ENCODE measurements around the gene NDRG2.

DNA sequence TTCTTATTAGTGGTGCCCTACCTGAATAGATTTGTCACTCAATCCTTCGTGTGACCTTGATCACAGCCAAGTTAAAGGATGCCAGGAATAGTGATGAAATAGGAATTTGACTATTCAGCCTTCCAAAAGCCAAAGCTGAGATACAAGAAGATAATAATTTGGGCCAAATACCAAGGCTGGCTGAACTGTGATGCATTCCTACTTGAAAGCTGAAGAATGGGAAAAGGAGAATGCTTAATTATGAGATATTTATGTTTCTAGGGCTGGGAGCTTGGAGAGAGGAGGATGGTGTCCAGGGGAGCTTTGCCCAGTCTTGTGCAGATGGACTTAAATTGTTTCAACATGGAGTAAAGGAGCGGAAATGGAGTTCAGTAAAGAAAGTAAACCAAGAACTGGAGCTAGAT is 22.5 kb upstream of the NDRG2 start:
- TF ChIP-seq, protein P1, sequence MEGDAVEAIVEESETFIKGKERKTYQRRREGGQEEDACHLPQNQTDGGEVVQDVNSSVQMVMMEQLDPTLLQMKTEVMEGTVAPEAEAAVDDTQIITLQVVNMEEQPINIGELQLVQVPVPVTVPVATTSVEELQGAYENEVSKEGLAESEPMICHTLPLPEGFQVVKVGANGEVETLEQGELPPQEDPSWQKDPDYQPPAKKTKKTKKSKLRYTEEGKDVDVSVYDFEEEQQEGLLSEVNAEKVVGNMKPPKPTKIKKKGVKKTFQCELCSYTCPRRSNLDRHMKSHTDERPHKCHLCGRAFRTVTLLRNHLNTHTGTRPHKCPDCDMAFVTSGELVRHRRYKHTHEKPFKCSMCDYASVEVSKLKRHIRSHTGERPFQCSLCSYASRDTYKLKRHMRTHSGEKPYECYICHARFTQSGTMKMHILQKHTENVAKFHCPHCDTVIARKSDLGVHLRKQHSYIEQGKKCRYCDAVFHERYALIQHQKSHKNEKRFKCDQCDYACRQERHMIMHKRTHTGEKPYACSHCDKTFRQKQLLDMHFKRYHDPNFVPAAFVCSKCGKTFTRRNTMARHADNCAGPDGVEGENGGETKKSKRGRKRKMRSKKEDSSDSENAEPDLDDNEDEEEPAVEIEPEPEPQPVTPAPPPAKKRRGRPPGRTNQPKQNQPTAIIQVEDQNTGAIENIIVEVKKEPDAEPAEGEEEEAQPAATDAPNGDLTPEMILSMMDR (IDR thresholded peaks at IDR 0.05; ENCODE audit: insufficient read depth, low read length), result no peak
- TF ChIP-seq POLR2AphosphoS5 (IDR thresholded peaks at IDR 0.05; ENCODE audit: low read depth), result no peak
- no peak for TF ChIP-seq GABPA (IDR thresholded peaks at IDR 0.05; ENCODE audit: low read depth)

Measured in HL-60 (cell line).